GM21515 (cell line): ENCODE measurements around the gene ECHDC3.
A peak's percentile ranks its signal among the peaks of the same experiment; 100 is the strongest.

Source experiments
- ATAC-seq: cut with Tn5 transposase; IDR thresholded peaks from one replicate; pipeline ENCODE4 v1.9.1; 2021; ENCODE audit not compliant: unreplicated experiment

The ECHDC3 gene

DNA sequence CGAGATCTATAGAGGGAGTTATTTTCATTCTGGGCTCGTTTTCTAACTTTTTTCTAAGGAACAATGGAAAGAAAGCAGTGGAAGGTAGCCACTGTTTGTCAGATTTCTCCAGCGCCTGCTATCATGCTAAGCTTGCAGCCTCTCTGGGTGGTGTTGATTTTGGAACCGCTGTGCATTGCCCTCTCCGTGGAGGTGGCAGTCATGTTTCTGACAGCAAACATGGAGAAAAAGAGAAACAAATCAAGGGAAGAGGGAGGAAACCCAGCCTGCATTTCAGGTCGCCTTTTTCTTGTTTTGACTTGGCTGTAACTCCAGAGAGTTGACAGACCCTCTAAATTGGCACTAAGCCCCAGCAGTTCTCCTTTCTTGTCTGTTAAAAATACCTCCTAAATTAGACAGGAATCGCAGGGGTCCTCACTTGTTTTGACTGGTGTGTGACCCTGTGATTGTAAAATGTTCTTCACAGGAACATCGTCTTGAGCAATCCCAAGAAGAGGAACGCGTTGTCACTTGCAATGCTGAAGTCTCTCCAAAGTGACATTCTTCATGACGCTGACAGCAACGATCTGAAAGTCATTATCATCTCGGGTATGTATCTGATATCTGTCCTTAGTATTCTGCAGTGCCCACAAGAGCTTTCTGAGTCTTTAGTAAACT is 4.8 kb downstream of the ECHDC3 start:
- ATAC-seq: no peak

DNA sequence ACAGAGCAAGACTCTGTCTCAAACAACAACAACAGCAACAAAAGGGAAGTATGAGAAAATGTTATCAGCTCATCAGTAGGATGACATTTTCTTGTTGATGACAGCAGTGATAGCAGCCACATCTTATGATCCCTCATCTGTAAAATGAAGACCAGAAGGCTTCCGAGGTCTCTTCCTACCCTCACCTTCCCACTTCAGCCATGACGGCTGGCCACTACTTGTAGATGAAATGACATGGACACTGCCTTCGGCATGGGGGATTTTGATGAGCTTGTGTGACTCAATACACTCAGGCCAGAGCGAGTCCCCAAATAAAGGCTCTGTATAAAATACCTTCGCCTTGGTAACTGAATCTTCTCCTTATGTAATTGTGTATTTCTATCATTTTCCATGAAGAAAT is 6.7 kb downstream of the ECHDC3 start:
- ATAC-seq: no peak

DNA sequence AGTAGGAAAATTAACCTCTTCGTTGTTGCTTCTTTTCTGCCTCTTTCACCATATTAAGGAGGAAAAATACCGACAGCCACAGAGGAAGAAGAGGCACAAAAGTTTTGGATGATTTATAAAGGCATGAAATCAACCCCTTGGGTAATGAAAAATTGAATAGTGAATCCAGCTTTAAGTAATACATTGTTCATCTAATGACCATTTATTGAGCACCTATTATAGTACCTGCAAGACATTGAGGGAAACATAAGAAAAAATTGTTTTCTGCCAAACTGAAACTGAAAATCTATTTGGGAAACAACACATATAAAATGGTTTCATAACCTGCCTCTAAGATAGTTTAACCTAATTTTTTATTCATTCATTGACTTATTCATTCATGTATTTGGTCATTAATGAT is 8.2 kb downstream of the ECHDC3 start:
- ATAC-seq: no peak

DNA sequence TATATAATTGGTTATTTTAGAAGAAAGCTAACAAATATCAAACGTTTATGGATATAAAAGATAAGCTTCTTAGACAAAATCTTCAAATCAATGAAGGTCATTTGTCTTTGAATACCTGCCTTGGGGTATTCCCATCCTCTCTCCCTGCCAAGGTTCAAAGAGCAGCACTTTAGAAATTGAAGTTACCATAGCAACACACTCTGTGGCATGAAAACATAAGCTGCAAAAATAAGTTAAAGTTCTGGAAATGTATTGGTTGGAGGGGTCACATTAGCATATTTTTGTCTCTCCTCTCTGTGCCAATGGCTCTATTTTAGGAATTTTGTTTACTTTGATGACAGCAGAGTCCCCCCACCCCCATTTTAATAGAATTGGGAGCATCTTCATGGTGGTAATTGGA is 12.0 kb downstream of the ECHDC3 start:
- ATAC-seq: no peak

DNA sequence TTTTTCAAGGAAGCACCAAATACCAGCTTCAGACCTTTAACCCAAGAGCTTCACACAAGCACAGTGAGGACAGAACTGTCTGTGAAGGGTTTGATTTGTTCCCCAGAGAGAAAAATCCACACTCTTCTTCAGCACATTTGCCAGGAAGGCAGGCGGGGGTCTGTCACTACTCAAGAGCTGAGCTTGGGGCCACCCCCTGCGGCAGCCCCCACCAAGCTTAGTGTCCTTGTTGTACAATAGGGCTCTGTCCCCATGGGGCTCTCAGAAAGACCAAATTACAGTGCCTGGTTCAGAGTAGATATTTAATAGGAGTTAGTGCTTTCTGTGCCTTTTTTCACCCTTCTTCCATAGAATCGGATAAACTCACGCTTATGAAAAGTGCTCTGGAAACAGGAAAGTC is 12.4 kb downstream of the ECHDC3 start:
- ATAC-seq: no peak

DNA sequence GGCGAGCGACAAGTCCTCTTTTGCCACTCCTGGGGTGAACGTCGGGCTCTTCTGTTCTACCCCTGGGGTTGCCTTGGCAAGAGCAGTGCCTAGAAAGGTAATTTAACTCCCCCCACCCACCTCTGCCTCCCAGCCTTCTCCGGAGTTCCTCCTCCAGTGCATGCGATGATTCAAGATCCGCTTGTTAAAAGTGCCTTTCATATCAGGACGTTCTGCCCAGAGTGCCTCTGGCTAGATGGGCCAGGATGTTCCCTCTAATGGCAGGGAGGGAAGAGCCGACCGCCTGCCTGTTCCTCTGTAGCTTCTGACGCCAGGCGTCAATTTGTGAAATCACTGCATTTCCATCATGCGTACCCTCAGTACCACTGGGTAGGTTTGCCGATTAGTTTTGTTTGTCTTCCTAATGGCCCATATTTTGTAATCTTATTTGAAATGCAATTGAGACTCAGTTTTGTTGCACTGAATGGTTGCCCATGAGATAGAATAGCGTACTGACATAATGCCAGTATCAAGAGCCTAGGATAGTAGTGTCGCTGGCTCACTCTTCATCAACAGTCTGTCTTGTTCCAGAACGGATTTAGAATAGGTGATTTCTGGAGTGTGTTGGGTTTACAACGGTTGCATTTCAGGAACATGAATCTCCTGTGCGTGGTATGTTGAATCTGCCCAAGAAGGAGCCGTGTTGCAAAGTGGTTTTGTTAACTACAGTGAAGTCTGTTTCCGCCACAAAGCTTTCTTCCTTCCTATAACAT is 13.5 kb downstream of the ECHDC3 start:
- no peak for ATAC-seq

DNA sequence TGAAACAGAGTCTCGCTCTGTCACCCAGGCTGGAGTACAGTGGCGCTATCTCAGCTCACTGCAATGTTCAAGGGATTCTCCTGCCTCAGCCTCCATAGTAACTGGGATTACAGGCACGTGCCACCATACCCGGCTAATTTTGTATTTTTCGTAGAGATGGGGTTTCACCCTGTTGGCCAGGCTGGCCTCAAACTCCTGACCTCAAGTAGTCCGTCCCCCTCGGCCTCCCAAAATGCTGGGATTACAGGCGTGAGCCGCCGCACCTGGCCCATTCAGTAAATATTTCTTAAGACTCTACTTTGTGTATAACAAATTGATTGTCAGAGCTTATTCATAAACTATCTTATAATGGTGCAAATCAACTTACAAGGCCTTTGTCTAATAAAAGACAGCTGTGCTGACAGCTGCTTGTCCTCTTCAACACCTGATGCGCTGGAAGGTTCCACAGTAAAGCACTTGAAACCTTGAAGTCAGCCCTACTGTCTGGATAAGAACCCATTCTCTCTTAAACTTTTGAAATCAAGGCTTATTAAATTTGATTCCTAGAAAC is 14.7 kb downstream of the ECHDC3 start:
- no peak for ATAC-seq

DNA sequence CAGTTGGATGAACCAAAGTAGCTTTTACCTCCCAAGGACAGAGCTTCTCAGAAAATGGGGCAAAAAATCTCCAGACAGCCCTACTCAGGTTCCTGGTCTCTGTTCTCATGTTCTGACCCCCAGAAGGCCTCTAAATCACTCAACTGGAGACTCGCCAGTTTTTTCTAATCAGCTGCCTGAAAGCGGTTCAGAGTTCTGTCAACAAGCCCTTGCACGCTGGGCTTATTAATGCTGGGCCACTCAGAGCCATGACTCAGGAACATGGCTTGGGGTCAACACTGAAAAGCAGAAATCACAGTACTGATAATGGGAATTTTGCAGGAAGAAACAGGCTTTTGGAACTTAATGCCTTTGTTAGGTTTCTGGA is 15.3 kb downstream of the ECHDC3 start:
- ATAC-seq: no peak

DNA sequence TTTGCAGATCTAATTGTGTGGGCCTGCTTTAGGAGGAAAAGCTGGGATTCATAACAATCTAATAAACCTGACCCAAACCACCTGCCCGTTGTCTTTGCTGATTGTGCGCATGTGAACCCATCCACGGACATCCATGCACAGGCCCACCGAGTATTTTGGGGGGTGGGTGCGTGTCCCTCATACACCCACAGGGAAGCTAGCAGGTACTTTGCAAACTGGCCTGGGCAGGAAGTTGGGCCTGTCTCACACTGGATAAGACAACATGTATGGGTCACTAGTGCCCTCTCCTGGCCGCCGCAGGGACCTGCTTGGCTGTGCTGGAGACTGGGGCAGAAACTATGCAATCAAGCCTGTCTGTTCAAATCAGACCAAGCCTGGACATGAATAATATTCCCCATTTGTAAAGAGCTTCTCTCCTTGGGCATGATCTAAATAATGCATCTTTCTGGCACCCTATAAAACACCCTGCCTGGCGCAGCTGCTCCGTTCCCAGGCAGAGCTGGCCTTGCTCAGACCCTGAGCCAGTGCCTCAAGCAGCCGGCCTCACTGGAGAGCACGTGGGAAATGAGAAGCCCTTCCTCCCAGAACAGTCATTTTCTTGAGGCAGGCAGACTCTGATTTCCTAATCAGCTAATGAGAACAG is 15.8 kb downstream of the ECHDC3 start:
- ATAC-seq: peak; percentile 95

DNA sequence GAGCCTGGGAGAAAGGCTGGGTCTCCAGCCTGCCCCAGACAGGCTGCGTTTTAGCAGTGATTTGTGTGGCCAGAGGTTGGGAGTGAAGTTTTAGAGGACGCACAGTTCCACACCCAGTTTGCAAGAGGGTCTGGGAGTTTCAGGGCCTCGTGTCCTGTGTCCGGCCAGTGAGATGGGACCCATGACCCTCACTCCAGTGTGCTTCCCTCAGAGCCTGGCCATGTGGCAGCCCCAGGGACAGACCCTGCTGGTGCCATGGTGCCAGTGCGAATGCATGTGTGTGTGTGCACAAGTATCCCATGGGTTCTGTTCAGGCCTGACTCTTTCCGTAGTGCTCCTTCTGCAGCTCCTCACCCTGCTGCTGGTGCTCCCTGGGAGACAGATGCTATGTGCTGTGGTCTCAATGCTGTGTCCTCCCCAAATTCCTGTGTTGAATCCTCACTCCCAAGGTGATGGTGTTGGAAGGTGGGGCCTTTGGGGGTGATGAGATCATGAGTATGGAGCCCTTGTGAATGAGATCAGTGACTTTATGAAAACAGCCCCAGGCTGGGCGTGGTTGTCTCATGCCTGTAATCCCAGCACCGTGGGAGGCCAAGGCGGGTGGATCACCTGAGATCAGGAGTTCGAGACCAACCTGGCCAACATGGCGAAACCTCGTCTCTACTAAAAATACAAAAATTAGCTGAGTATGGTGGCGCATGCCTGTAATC is 16.5 kb downstream of the ECHDC3 start:
- ATAC-seq: no peak

DNA sequence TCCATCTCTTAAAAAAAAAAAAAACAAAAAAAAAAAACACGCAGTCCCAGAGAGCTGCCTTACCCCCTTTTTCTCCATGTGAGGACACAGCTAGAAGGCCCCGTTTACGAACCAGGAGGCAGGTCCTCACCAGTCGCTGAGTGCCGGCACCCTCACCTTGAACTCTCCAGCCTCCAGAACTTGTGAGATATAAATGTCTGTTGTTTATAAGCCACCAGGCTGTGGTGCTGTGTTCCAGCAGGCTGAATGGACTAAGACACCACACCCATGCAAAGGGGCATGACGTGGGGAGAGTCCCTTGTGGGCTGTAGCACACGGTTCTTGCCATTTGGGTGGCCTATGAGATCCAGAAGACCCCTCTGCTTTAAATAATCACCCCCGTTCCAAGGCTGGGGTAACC is 17.2 kb downstream of the ECHDC3 start:
- ATAC-seq: no peak

DNA sequence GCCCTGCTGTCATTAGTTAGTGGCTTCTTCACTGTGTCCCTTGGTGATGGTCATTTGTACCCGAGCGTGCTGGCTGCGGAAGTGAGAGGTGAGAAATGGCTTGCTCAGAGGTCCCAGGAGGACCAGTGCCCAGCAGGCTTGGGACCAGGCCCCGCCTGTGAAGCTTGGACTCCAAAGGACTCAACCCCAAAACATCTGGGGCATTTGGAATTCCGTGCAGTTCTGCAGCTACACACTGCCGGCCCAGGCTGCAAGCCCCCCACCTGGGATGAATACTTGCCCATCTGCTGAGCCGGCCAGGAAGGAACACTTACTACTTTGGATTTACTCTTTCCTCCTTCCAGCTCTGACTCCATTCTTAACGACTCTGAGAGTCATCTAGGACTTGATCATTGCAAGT is 18.0 kb downstream of the ECHDC3 start:
- ATAC-seq: no peak

DNA sequence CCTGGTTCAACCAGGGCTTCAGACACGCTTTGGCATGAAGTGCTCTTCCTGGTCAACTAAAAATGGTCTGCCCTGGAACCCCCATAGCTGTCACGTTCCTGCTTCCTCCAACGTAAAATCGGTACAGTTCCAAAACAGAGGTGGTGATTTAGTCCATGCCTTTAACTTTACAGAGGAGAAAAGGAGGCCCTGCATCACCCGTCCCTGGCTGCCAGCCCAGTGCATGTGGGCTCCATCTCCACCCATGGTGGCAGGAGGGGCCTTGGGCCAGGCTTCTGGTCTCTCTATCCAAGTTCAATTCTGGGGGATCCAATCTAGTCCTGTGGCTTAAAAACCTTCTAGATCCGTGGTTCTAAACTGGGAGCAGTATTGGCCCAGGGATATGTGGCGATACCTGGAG is 18.7 kb downstream of the ECHDC3 start:
- no peak for ATAC-seq

DNA sequence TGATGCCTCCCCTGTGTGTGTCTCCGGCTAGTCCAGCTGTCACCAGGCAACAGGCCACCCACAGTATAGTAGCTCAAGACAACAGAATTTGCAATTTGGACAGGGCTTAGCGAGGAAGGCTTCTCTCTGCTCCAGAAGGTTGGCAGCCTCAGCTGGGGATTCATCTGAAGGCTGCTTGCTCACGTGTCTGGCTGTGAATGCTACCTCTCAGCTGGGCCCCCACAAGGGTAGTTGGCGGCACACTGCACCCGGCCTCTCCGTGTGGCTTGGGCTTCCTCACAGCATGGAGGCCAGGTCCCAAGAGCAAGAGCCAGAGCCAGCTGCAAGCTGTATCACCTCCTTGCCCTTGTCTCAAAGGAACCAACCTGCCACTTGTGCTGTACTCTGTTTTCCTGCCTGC is 19.2 kb downstream of the ECHDC3 start:
- ATAC-seq: no peak

DNA sequence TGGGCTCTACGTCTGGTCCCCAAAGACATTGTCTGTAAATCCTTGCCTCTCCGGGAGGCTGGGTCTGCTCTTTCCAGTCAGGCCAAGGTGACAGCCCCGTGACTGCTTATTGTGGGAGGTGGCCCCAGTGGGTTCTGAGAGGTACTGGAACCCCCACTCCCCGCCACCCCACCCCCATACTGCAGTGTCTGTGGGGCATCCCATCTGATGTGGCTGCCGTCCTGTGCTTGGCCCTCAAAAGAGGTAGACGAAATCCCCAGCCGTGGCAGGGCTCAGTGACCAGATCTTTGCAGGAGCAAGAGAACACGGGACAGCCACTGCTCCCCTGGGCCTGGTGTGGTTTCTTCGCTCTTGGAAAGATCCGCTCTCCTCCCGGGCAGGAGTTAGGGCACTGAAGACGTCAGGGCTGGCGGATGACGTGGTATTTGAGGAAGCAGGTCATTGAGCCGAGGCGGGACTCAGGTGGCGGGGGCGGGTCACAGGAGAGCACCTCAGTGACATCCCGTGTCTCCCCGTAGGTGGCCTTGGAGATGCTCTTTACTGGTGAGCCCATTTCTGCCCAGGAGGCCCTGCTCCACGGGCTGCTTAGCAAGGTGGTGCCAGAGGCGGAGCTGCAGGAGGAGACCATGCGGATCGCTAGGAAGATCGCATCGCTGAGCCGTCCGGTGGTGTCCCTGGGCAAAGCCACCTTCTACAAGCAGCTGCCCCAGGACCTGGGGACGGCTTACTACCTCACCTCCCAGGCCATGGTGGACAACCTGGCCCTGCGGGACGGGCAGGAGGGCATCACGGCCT is 20.7 kb downstream of the ECHDC3 start:
- ATAC-seq: no peak

DNA sequence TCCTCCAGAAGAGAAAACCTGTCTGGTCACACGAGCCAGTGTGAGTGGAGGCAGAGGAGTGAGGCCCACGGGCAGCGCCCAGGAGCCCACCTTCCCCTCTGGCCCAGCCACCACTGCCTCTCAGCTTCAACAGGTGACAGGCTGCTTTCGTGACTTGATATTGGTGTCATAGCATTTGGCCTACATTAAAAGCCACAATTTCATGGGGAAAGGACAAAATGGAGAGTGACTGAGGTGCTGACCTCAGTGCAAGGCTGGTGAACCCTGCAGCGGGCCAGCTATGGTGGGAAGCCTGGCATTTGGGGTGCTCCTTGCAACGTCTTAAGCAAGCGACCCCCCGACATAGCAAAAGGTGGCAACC is 21.3 kb downstream of the ECHDC3 start:
- no peak for ATAC-seq

DNA sequence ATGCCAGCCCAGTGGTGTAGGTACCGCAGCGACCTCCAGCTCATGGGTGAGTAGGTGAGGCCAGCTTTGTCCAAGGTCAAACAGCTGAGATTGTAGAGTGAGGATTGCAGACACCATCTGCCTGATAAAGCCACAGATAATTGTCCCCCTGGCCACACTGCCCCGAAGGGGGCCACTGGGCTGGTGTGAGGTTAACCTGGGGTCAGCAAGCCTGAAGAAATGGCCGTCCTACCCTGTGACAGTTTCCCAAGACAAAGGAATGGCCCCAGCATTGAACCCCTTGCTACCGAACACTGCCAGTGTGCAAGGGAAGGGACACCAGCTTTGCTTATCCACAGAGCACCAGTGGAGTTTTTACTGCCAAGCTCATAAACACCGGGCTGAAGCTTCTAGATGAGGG is 23.0 kb downstream of the ECHDC3 start:
- ATAC-seq: no peak

DNA sequence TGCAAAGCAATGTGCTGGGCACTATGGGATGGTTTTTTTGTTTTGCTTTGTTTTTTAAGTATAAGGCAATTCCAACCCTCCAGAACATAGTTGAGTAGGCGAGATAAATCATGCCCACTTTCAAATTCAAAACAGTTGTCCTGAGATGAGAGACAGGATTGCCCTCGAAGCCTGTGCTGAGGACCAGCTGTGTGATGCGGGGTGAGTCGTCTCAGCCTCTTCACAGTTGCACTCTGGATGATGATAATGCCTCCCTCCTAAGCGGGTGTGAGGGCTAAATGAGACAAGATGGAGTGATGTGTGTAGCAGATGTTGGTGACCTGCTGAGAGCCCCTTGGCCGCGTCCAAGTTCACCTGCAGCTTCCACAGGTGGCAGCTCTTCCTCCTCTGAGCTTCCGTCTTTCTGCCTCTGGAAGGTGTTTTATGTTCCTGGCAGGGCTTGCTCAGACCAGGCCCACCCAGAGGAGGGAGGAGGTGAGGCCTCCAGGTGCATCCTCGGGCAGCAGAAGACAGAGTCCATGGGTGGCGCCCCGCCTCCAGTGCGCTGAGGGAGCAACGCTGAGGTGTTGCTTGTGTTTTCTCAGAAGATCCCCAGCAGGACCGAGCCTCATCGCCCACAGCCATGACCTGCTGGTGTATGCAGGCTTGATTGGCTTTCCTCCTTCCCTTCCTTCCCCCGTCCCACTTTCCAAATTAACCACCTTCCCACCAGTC is 30.6 kb downstream of the ECHDC3 start:
- no peak for ATAC-seq

DNA sequence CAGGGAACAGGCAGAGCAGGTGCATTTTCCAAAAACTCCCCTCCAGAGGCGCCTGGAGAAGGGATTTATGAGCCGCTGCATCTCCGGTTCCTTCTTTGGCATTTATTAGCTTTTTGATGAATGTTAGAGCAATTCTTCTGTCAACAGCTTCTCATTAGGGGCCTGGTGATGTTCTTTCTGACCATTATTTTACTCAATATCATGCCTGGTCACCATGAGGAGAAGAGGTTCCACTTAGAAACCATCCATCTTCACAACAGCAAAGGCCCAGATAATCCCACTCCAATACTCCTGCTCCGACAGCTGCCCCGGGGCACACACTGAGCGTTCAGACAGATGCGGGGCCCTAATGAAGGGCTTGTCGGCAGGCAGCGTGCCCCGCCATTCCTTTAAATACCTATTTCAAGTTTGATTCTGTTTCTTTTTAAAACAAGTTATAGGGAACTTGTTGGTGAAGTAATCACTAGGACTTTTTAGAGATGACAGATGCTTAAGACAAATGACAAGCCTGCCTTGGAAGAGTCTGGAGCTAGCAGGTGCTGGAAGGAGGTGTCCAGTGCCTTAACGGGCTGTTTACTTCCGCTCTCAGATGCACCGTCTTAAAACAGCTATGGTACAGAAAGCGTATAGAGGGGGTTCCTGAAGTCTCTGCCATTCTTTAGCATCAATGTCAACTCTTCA is 31.7 kb downstream of the ECHDC3 start:
- no peak for ATAC-seq

DNA sequence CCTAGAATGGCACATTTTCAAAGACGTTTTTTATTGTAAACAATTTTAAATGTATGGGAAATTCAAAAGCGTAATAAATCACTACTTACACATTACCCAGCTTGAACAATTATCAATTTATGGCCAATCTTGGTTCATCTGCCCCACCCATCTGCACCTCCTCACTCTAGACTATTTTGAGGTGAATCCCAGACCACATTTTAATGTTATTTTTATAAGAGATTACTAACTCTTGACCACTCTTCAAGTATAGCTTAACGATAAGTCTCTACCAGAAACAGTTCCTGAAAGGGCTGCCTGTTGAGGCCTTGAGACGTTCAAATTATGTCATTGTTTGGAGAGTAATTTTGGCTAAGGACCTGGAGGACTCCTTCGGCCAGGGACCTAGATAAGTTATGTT is 33.2 kb downstream of the ECHDC3 start:
- no peak for ATAC-seq
